GM13976 (cell line): ENCODE measurements around the gene POU6F2.

Experiments used
- DNase-seq: peaks from one replicate; pipeline ENCODE4 v3.0.0; 2012; ENCODE audit warnings: low spot score
- in situ Hi-C: fragments of 300-500 bp; cut with MboI; formaldehyde crosslinking; loops from one replicate; pipeline ENCODE4 v1.12.0; 2022; ENCODE audit warnings: low sequenced_read_pairs, mixed read lengths, inconsistent platforms; ENCODE audit not compliant: unreplicated experiment
- TF ChIP-seq, protein P1 (sequence below): IDR thresholded peaks from 2 replicates; pipeline ENCODE4 v1.5.1; 2012; ENCODE audit warnings: borderline replicate concordance, mild to moderate bottlenecking; ENCODE audit not compliant: insufficient read depth; ENCODE audit errors: extremely low read depth, missing control alignments, control extremely low read depth

The POU6F2 gene

GRCh38 chr7:39394105-39394680 lies 416.5 kb downstream of the POU6F2 start:
- in situ Hi-C loops, result no loop called here
- DNase-seq, result no peak
- TF ChIP-seq, protein P1, sequence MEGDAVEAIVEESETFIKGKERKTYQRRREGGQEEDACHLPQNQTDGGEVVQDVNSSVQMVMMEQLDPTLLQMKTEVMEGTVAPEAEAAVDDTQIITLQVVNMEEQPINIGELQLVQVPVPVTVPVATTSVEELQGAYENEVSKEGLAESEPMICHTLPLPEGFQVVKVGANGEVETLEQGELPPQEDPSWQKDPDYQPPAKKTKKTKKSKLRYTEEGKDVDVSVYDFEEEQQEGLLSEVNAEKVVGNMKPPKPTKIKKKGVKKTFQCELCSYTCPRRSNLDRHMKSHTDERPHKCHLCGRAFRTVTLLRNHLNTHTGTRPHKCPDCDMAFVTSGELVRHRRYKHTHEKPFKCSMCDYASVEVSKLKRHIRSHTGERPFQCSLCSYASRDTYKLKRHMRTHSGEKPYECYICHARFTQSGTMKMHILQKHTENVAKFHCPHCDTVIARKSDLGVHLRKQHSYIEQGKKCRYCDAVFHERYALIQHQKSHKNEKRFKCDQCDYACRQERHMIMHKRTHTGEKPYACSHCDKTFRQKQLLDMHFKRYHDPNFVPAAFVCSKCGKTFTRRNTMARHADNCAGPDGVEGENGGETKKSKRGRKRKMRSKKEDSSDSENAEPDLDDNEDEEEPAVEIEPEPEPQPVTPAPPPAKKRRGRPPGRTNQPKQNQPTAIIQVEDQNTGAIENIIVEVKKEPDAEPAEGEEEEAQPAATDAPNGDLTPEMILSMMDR, result no peak

DNA sequence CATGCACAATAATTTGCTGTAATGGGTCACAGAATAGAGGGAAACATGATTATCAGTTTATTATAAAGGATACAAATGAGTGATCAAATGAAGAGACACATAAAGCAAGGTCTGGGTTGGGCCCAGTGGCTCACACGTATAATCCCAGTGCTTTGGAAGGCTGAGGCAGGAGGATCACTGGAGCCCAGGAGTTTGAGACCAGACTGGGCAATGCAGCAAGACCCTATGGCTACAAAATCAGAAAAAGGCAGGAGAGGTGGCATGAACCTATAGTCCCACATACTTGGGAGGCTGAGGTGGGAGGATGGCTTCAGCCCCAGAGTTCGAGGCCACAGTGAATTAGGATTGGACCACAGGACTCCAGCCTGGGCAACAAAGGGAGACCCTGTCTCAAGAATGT lies 421.7 kb downstream of the POU6F2 start:
- TF ChIP-seq, protein P1, result no peak
- DNase-seq, result no peak
- in situ Hi-C loops, result no loop called here

GRCh38 chr7:39399986-39400385 lies 422.3 kb downstream of the POU6F2 start:
- TF ChIP-seq, protein P1, result no peak
- no peak for DNase-seq
- in situ Hi-C loops, result no loop called here

DNA sequence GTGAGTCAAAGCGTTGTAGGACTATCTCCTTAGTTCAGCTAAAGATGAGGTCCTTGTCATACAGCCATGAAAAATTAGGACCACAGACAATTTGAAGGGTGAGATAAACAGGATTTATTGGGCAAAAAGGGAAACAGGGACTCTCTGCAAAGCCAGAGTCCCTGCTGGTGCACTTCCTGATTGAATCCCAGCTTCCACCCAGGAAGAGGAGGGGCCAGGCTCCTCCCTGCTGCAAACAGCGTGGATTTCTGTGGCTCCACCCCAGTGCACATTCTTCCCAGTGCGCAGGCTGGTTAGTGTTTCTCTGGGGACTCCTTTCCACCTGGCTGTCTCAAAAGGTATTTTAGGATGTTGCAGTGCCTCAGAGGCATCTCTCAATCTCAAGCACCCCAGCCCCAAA lies 423.1 kb downstream of the POU6F2 start:
- in situ Hi-C loops, result no loop called here
- no peak for DNase-seq
- TF ChIP-seq, protein P1, result no peak

DNA sequence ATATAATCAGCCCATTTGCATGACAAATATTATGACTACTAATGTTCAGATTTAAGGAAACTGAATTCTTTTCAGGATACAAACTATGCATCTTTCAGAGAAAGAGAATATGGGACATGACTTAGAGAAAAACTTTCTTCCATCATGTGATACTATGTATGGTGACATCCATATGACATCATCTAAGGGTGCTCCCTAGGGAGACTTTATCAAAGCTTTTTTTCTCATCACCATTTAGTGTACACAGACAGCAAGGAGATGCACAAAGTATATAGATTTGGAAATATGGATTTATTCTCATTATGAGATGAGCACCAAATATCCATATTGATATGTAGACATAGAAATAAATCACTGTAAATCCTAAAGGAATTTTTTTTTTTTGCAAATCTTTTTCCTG lies 424.3 kb downstream of the POU6F2 start:
- in situ Hi-C loops, result no loop called here
- TF ChIP-seq, protein P1, result no peak
- no peak for DNase-seq

DNA sequence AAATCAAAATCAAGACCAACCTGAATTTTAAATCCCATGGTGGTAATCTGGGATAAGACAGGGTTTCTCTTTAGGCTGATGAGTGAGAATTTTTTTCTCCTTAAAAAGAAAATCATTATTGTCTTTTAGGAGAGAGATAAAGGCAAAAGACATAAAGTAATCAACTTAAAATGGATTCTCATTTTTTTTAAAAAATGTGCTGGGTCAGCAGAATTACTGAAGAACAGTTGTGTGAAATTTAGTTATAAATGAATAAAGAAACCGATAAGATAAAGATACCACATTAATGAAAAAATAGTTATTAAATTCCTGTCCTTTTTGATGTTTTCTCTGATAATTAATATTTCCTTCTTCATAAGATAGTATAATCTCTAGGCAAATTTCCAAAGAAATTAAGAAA lies 427.2 kb downstream of the POU6F2 start:
- DNase-seq, result no peak
- TF ChIP-seq, protein P1, result no peak
- in situ Hi-C loops, result no loop called here
